ENCODE measurements around the gene DNAJC8.

DNA sequence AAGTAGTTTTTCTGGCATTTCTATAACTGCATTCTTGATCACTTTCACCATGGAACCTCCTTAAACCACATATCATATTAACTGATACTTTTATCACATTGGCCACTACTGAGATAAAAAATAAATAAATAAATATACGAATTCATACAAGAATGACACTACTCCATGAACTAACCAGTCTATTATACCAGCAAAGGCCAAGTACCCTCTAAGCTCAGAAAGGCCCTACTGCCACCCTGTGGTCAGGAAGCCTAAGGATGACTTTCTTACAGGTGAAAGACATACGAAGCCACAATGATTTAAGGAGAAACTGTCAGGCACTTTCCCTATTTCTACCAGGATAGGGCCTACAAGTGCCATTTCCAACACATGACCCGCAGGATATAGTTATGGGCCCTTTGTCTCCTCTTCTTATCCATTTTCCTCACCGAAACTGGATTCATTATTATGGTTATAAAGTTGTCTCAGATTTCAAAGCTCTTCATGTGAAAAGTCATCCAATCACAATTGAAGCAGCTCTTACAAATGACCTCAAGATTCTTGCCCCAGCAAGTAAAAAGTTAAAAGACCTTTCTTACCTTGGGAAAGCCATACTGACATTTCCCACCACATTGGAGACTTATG is 23.9 kb downstream of the DNAJC8 start:
- TF ChIP-seq, protein P1, sequence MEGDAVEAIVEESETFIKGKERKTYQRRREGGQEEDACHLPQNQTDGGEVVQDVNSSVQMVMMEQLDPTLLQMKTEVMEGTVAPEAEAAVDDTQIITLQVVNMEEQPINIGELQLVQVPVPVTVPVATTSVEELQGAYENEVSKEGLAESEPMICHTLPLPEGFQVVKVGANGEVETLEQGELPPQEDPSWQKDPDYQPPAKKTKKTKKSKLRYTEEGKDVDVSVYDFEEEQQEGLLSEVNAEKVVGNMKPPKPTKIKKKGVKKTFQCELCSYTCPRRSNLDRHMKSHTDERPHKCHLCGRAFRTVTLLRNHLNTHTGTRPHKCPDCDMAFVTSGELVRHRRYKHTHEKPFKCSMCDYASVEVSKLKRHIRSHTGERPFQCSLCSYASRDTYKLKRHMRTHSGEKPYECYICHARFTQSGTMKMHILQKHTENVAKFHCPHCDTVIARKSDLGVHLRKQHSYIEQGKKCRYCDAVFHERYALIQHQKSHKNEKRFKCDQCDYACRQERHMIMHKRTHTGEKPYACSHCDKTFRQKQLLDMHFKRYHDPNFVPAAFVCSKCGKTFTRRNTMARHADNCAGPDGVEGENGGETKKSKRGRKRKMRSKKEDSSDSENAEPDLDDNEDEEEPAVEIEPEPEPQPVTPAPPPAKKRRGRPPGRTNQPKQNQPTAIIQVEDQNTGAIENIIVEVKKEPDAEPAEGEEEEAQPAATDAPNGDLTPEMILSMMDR (IDR thresholded peaks at IDR 0.05; ENCODE audit: borderline replicate concordance, extremely low read depth, low read length, poor library complexity, severe bottlenecking), result peak; percentile 70
- no peak for TF ChIP-seq EZH2 (IDR thresholded peaks at IDR 0.05; ENCODE audit: borderline replicate concordance, low read depth, low read length, severe bottlenecking)

Measured in DND-41 (cell line).